GM12878 (cell line): Measurements from ENCODE around the gene GOLIM4. TPM values are rescaled to one million over a fixed set of nuclear protein-coding genes. Genes with fewer than 3 reads are reported as not detected.

Experiments
- ATAC-seq: fragments of 200-7000 bp; cut with Tn5 transposase; 3 replicates; pipeline ENCODE4 v1.9.1; 2020; ENCODE audit warnings: mild to moderate bottlenecking, moderate library complexity
- BruUV-seq: library from RNA; stranded (reverse); fragments of 400-500 nt; replicated peaks from 2 replicates; lab custom pipeline; 2021; lab: Mats Ljungman, UMichigan
- CTCF ChIA-PET: fragments of 300-600 bp; sonication (Branson Sonifier 250); formaldehyde crosslinking; extraction: SDS; loops from one replicate; lab custom pipeline; 2021; ENCODE audit warnings: inconsistent platforms; lab: Yijun Ruan, JAX
- POLR2A ChIA-PET: fragments of 350-600 bp; formaldehyde crosslinking; extraction: SDS; loops from one replicate; lab custom pipeline; 2021; ENCODE audit warnings: inconsistent platforms; lab: Charles Lee
- RAD21 ChIA-PET: fragments of 300-600 bp; sonication (Branson Sonifier 250); formaldehyde crosslinking; loops from one replicate; lab custom pipeline; 2023; ENCODE audit warnings: antibody characterized with exemption; ENCODE audit not compliant: unreplicated experiment; lab: Charles Lee
- SMC1A ChIA-PET: fragments of 300-600 bp; sonication (Branson Sonifier 250); formaldehyde crosslinking; loops from one replicate; lab custom pipeline; 2023; ENCODE audit not compliant: unreplicated experiment, uncharacterized antibody; lab: Charles Lee
- DNase-seq: peaks from one replicate; pipeline ENCODE4 v3.0.0-alpha.2; 2011; ENCODE audit warnings: low read depth, low spot score
- FAIRE-seq: peaks from 3 replicates; lab custom pipeline; 2011; peaks lifted over from hg19 to GRCh38; lab: Jason Lieb, UNC
- H2AFZ ChIP-seq: 2 replicates; pipeline ENCODE4 v1.6.0; 2011; ENCODE audit warnings: low read depth, low read length, control low read depth; ENCODE audit not compliant: control insufficient read depth
- H3K27ac ChIP-seq: 2 replicates; pipeline ENCODE4 v1.5.1; 2011; ENCODE audit warnings: control low read depth; ENCODE audit not compliant: control insufficient read depth, insufficient read depth
- H3K27me3 ChIP-seq, 2 experiments: replicated peaks in 1 of 2; 2 replicates each; pipeline versions ENCODE4 v1.6.0 to v1.6.1; 2011; ENCODE audit warnings: low read length in 1 of 2; ENCODE audit not compliant: control insufficient read depth in 2 of 2, insufficient read depth in 2 of 2
- H3K36me3 ChIP-seq, 2 experiments: 2 replicates each; pipeline ENCODE4 v1.5.1; 2011; ENCODE audit warnings: low read length in 1 of 2; ENCODE audit not compliant: control insufficient read depth in 2 of 2, insufficient read depth in 2 of 2
- H3K4me1 ChIP-seq: 2 replicates; pipeline ENCODE4 v1.6.1; 2011; ENCODE audit warnings: mild to moderate bottlenecking, low read length, moderate library complexity, mixed read lengths; ENCODE audit not compliant: control insufficient read depth, insufficient read depth
- H3K4me2 ChIP-seq: 2 replicates; pipeline ENCODE4 v1.6.0; 2011; ENCODE audit warnings: control low read depth; ENCODE audit not compliant: control insufficient read depth, insufficient read depth
- H3K4me3 ChIP-seq: fragments of 200-600 bp; sonication (generic); 2 replicates; pipeline ENCODE4 v1.5.1; 2016
- H3K79me2 ChIP-seq: 2 replicates; pipeline ENCODE4 v1.6.0; 2011; ENCODE audit warnings: low read length; ENCODE audit not compliant: control insufficient read depth, insufficient read depth
- H3K9ac ChIP-seq: 2 replicates; pipeline ENCODE4 v1.8.0; 2011; ENCODE audit warnings: low read length, control low read depth, mixed read lengths; ENCODE audit not compliant: control insufficient read depth, insufficient read depth
- H3K9me3 ChIP-seq: replicated peaks from 3 replicates; pipeline ENCODE4 v1.5.1; 2011; ENCODE audit warnings: mild to moderate bottlenecking, low read length; ENCODE audit not compliant: control insufficient read depth, insufficient read depth
- H4K20me1 ChIP-seq: 2 replicates; pipeline ENCODE4 v1.6.0; 2011; ENCODE audit not compliant: control insufficient read depth, insufficient read depth
- BRCA1 ChIP-seq: IDR thresholded peaks from 2 replicates; pipeline ENCODE4 v1.6.1; 2011; ENCODE audit warnings: low read depth, low read length, improper control_type of control experiment
- IRF5 ChIP-seq: fragments of 450-650 bp; IDR thresholded peaks from 2 replicates; pipeline ENCODE4 v1.6.1; 2017; ENCODE audit warnings: borderline replicate concordance
- KLF5 ChIP-seq: fragments of 450-650 bp; IDR thresholded peaks from 2 replicates; pipeline ENCODE4 v1.6.1; 2014; ENCODE audit warnings: mild to moderate bottlenecking; ENCODE audit not compliant: partially characterized antibody
- RAD51 ChIP-seq: fragments of 450-650 bp; IDR thresholded peaks from 2 replicates; pipeline ENCODE4 v1.6.1; 2016; ENCODE audit warnings: moderate library complexity, mild to moderate bottlenecking, inconsistent platforms
- SIN3A ChIP-seq: IDR thresholded peaks from 2 replicates; pipeline ENCODE4 v1.6.1; 2012; ENCODE audit warnings: low read depth, low read length, improper control_type of control experiment
- YBX1 ChIP-seq: fragments of 450-650 bp; IDR thresholded peaks from 2 replicates; pipeline ENCODE4 v1.6.1; 2016; ENCODE audit warnings: antibody characterized with exemption
- ZNF384 ChIP-seq: IDR thresholded peaks from 2 replicates; pipeline ENCODE4 v1.6.1; 2012; ENCODE audit warnings: low read depth, mild to moderate bottlenecking, low read length, improper control_type of control experiment, borderline replicate concordance
- WGBS: methylation state at CpG from one replicate; pipeline ENCODE4 v1.1.6; 2016; ENCODE audit warnings: low lambda C conversion rate; ENCODE audit not compliant: insufficient replicate concordance, insufficient coverage; ENCODE audit errors: missing lambda C conversion rate; 5-methylcytosine and 5-hydroxymethylcytosine counted together
- in situ Hi-C: fragments of 300-500 bp; cut with MboI; formaldehyde crosslinking; loops from 9 replicates; pipeline ENCODE4 v1.14.3; 2018; ENCODE audit warnings: mixed read lengths
- intact Hi-C: fragments of 100-400 bp; cut with micrococcal nuclease; formaldehyde crosslinking; loops from one replicate; pipeline ENCODE4 v1.14.2; 2022; ENCODE audit not compliant: unreplicated experiment
- polyA plus RNA-seq, 11 experiments: library from polyadenylated mRNA; depleted of rRNA in 4 of 11; unstranded in 6 of 11; stranded (reverse) in 5 of 11; fragments of >200 nt; fragmentation: Nextera tagmentation in 4 of 11; fragmentation: Illumina TruSeq in 1 of 11; extraction: Ambion mirVana in 4 of 11; extraction: Trizol in 1 of 11; gene quantifications; 1 replicate in 1 of 11; 2 replicates in 10 of 11; pipeline versions ENCODE4 v1.2.1 to v1.2.3, GENCODE V29; 2011 to 2016; ENCODE audit warnings: inconsistent platforms in 2 of 11, missing spikeins in 2 of 11, low read depth in 1 of 11
- total RNA-seq, 4 experiments: library from RNA; depleted of rRNA in 3 of 4; stranded (reverse); fragments of >200 nt in 3 of 4; fragmentation: Illumina TruSeq in 1 of 4; extraction: Trizol in 1 of 4; gene quantifications; 2 replicates each; pipeline versions ENCODE4 v1.2.1 to v1.2.3, GENCODE V29; 2013 to 2021

GOLIM4 gene
- total and polyA plus RNA-seq, 10 of the 15 experiments (the other 5 are each of a cell fraction or from before 2014, with no cell fraction given): 11.1 to 32.4 (median 19.3) TPM

- no peaks in the 10 kb centered on the region for H3K36me3 ChIP-seq
- TF ChIP-seq BRCA1 (no peak), RAD51 (no peak)
- TF ChIP-seq, all 136 proteins: peak for 0
- H2AFZ ChIP-seq: no peak overlapping the region
- peak overlapping the region; percentile 9; the same call in 1 of the 2 replicates for H3K4me3 ChIP-seq
- H3K27ac ChIP-seq: peak overlapping the region; percentile 5; the same call in 1 of the 2 replicates
- BruUV-seq: no TSS peak
- H4K20me1 ChIP-seq: no peaks in the 10 kb centered on the region
- peak; percentile 3; the same call in 2 of the 3 replicates for ATAC-seq
- H3K4me1 ChIP-seq: peaks cover 21% of the 10 kb centered on the region
- ChIA-PET SMC1A (interaction anchor here (0.5 to 7.9 kb wide), 9 partner anchors 8 to 79 kb away, joined by 3 to 72 read pairs (median 9); no protein-coding TSS in a partner anchor), RAD21 (interaction anchor here (0.9 to 3.0 kb wide), 6 partner anchors 8 to 78 kb away, joined by 3 to 17 read pairs (median 8); no protein-coding TSS in a partner anchor), CTCF (interaction anchor here (0.7 to 5.0 kb wide), 15 partner anchors 8 to 144 kb away, joined by 3 to 35 read pairs (median 5); partner anchors contain the start of gene GOLIM4), POLR2A (no interaction called here)
- in situ Hi-C loops: no loop called here
- FAIRE-seq: no peak
- intact Hi-C loops: no loop called here
- DNase-seq: no peak
- H3K9me3 ChIP-seq: no peaks in the 10 kb centered on the region; the same call in 2 of the 3 replicates
- 92% methylated on average over 2 of the region's 2 CpGs for WGBS
- no peak overlapping the region for H3K9ac ChIP-seq
- H3K27me3 ChIP-seq: no peaks in the 10 kb centered on the region
- peaks cover 86% of the 10 kb centered on the region for H3K79me2 ChIP-seq
- H3K4me2 ChIP-seq: peak overlapping the region; percentile 38; the same call in 1 of the 2 replicates
Observed at GRCh38 chr3:168087539-168087938, 8.2 kb downstream of the GOLIM4 start.

- no peak for FAIRE-seq
- in situ Hi-C loops: no loop called here
- TF ChIP-seq ZNF384 (no peak), KLF5 (no peak), SIN3A (no peak), YBX1 (no peak), IRF5 (no peak)
- TF ChIP-seq, all 136 proteins: peak for 0
Observed at GRCh38 chr3:168086541-168087260, 9.0 kb downstream of the GOLIM4 start.

More at GRCh38 chr3:168086541-168087260, 9.0 kb downstream of the GOLIM4 start:
- 99% methylated on average over 3 of the region's 3 CpGs for WGBS
- peak overlapping the region; percentile 37; the same call in 1 of the 2 replicates for H3K4me2 ChIP-seq
- ChIA-PET RAD21 (interaction anchor here (1.0 to 2.6 kb wide), 4 partner anchors 8 to 78 kb away, joined by 3 to 17 read pairs (median 8); no protein-coding TSS in a partner anchor), CTCF (interaction anchor here (1.0 to 5.0 kb wide), 12 partner anchors 8 to 79 kb away, joined by 3 to 35 read pairs (median 7); partner anchors contain the start of gene GOLIM4), SMC1A (interaction anchor here (0.5 to 7.9 kb wide), 10 partner anchors 8 to 80 kb away, joined by 3 to 72 read pairs (median 8); no protein-coding TSS in a partner anchor), POLR2A (no interaction called here)
- H3K4me1 ChIP-seq: peaks cover 21% of the 10 kb centered on the region
- H4K20me1 ChIP-seq: no peaks in the 10 kb centered on the region
- ATAC-seq: no peak
- intact Hi-C loops: no loop called here
- no peaks in the 10 kb centered on the region for H3K27me3 ChIP-seq
- H2AFZ ChIP-seq: no peak overlapping the region
- H3K27ac ChIP-seq: no peak overlapping the region
- DNase-seq: no peak
- BruUV-seq: no TSS peak
- no peaks in the 10 kb centered on the region for H3K36me3 ChIP-seq
- peaks cover 82% of the 10 kb centered on the region for H3K79me2 ChIP-seq
- no peak overlapping the region for H3K4me3 ChIP-seq
- no peak overlapping the region for H3K9ac ChIP-seq
- H3K9me3 ChIP-seq: no peaks in the 10 kb centered on the region; the same call in 2 of the 3 replicates
